SK-N-SH treated with all-trans-retinoic acid at 6 μM for 48 hours (cell line): ENCODE results near the gene PSORS1C1.
"Not testable (repeated sequence)": the region's sequence is repeated elsewhere in the genome, so short reads cannot be mapped to it uniquely, and the experiment has no call there.

Experiments used
- ATAC-seq: fragments of 200-7000 bp; cut with Tn5 transposase; 3 replicates; pipeline ENCODE4 v1.9.1; 2020; ENCODE audit warnings: mild to moderate bottlenecking, moderate library complexity
- ARNTL ChIP-seq: fragments of 450-650 bp; formaldehyde crosslinking; IDR thresholded peaks from 2 replicates; pipeline ENCODE4 v1.5.0; 2020; ENCODE audit warnings: low read depth, mild to moderate bottlenecking, moderate library complexity, borderline replicate concordance
- BACH2 ChIP-seq: fragments of 250-450 bp; sonication (Bioruptor Pico); IDR thresholded peaks from 2 replicates; pipeline ENCODE4 v1.9.0; 2021; ENCODE audit warnings: mild to moderate bottlenecking, borderline replicate concordance
- CREB5 ChIP-seq: fragments of 250-450 bp; sonication (Bioruptor Pico); IDR thresholded peaks from 2 replicates; pipeline ENCODE4 v1.5.1; 2020; ENCODE audit warnings: low read depth, mild to moderate bottlenecking, moderate library complexity
- CSDC2 ChIP-seq: fragments of 250-450 bp; sonication (Bioruptor Pico); IDR thresholded peaks from 2 replicates; pipeline ENCODE4 v1.5.0; 2020; ENCODE audit warnings: mild to moderate bottlenecking, moderate library complexity
- CSRNP3 ChIP-seq: fragments of 250-450 bp; sonication (Bioruptor Pico); IDR thresholded peaks from 2 replicates; pipeline ENCODE4 v1.5.1; 2021; ENCODE audit warnings: mild to moderate bottlenecking, moderate library complexity
- ESRRG ChIP-seq: fragments of 250-450 bp; sonication (Bioruptor Pico); IDR thresholded peaks from 2 replicates; pipeline ENCODE4 v1.6.1; 2021; ENCODE audit warnings: mild to moderate bottlenecking
- GLIS3 ChIP-seq: fragments of 250-450 bp; sonication (Bioruptor Pico); IDR thresholded peaks from 2 replicates; pipeline ENCODE4 v1.5.0; 2020; ENCODE audit warnings: mild to moderate bottlenecking, moderate library complexity
- ISL1 ChIP-seq: fragments of 250-450 bp; sonication (Bioruptor Pico); IDR thresholded peaks from 2 replicates; pipeline ENCODE4 v2.1.2; 2022; ENCODE audit warnings: mild to moderate bottlenecking, moderate library complexity
- OSR1 ChIP-seq: fragments of 250-450 bp; sonication (Bioruptor Pico); IDR thresholded peaks from 2 replicates; pipeline ENCODE4 v1.8.0; 2022; ENCODE audit warnings: moderate library complexity, mild to moderate bottlenecking, inconsistent platforms
- PATZ1 ChIP-seq: fragments of 250-450 bp; sonication (Bioruptor Pico); IDR thresholded peaks from 2 replicates; pipeline ENCODE4 v1.8.0; 2020; ENCODE audit warnings: mild to moderate bottlenecking, moderate library complexity, borderline replicate concordance
- POU6F1 ChIP-seq: fragments of 250-450 bp; sonication (Bioruptor Pico); IDR thresholded peaks from 2 replicates; pipeline ENCODE4 v1.8.0; 2021; ENCODE audit warnings: low read depth, mild to moderate bottlenecking, moderate library complexity, borderline replicate concordance
- PPARA ChIP-seq: fragments of 250-450 bp; sonication (Bioruptor Pico); IDR thresholded peaks from 2 replicates; pipeline ENCODE4 v1.5.0; 2020; ENCODE audit warnings: mild to moderate bottlenecking, borderline replicate concordance
- SNAI2 ChIP-seq: fragments of 250-450 bp; sonication (Bioruptor Pico); IDR thresholded peaks from 2 replicates; pipeline ENCODE4 v1.5.0; 2020; ENCODE audit warnings: mild to moderate bottlenecking, moderate library complexity
- TCF4 ChIP-seq: fragments of 250-450 bp; sonication (Bioruptor Pico); IDR thresholded peaks from 2 replicates; pipeline ENCODE4 v1.8.0; 2021; ENCODE audit warnings: mild to moderate bottlenecking, moderate library complexity, borderline replicate concordance
- TSHZ2 ChIP-seq: fragments of 250-450 bp; sonication (Bioruptor Pico); IDR thresholded peaks from 2 replicates; pipeline ENCODE4 v1.5.0; 2020; ENCODE audit warnings: mild to moderate bottlenecking, moderate library complexity
- ZC3H10 ChIP-seq: fragments of 250-450 bp; sonication (Bioruptor Pico); IDR thresholded peaks from 2 replicates; pipeline ENCODE4 v1.5.1; 2021; ENCODE audit warnings: mild to moderate bottlenecking, moderate library complexity
- ZFP3 ChIP-seq: fragments of 250-450 bp; sonication (Bioruptor Pico); IDR thresholded peaks from 2 replicates; pipeline ENCODE4 v1.5.0; 2020; ENCODE audit warnings: mild to moderate bottlenecking, moderate library complexity
- ZFP30 ChIP-seq: fragments of 450-650 bp; formaldehyde crosslinking; IDR thresholded peaks from 2 replicates; pipeline ENCODE4 v1.5.0; 2022; ENCODE audit warnings: mild to moderate bottlenecking, moderate library complexity
- ZNF565 ChIP-seq: fragments of 450-650 bp; formaldehyde crosslinking; conservative IDR thresholded peaks from 2 replicates; pipeline ENCODE4 v1.5.0; 2020; ENCODE audit warnings: low read depth, mild to moderate bottlenecking, moderate library complexity
- ZNF70 ChIP-seq: fragments of 450-650 bp; formaldehyde crosslinking; IDR thresholded peaks from 2 replicates; pipeline ENCODE4 v1.5.0; 2020; ENCODE audit warnings: mild to moderate bottlenecking, moderate library complexity

Gene PSORS1C1

GRCh38 chr6:31180500-31180899 is 65.9 kb downstream of the PSORS1C1 start (continued):
- TF ChIP-seq GLIS3 (no peak), CSDC2 (no peak), OSR1 (CRISPR knock-in tag) (no peak), CREB5 (CRISPR knock-in tag) (no peak)
- TF ChIP-seq, all 23 proteins: peak for 0

- not testable (repeated sequence) for ATAC-seq
These were observed 68.7 kb downstream of the PSORS1C1 start for GRCh38 chr6:31183287-31183686.

GRCh38 chr6:31183859-31184258 is 69.3 kb downstream of the PSORS1C1 start:
- not testable (repeated sequence) for ATAC-seq

- not testable (repeated sequence) for ATAC-seq
These were observed 71.1 kb downstream of the PSORS1C1 start for GRCh38 chr6:31185695-31186051.

GRCh38 chr6:31186052-31186734 is 71.6 kb downstream of the PSORS1C1 start:
- TF ChIP-seq OSR1 (CRISPR knock-in tag) (no peak), TSHZ2 (CRISPR knock-in tag) (no peak), ZFP30 (no peak), BACH2 (no peak), PPARA (CRISPR knock-in tag) (no peak), ZC3H10 (CRISPR knock-in tag) (no peak), CSRNP3 (CRISPR knock-in tag) (no peak), ZNF70 (CRISPR knock-in tag) (no peak), ESRRG (CRISPR knock-in tag) (no peak), CREB5 (CRISPR knock-in tag) (no peak), ISL1 (CRISPR knock-in tag) (no peak), SNAI2 (CRISPR knock-in tag) (no peak), ZNF565 (CRISPR knock-in tag) (no peak), ARNTL (no peak), POU6F1 (CRISPR knock-in tag) (no peak)
- TF ChIP-seq, all 23 proteins: peak for 0
- ATAC-seq, result no peak

- ATAC-seq, result no peak
- TF ChIP-seq ZNF565 (CRISPR knock-in tag) (no peak), ZFP3 (CRISPR knock-in tag) (no peak), ESRRG (CRISPR knock-in tag) (no peak), CREB5 (CRISPR knock-in tag) (no peak), ISL1 (CRISPR knock-in tag) (no peak), GLIS3 (no peak), TCF4 (CRISPR knock-in tag) (no peak), PATZ1 (CRISPR knock-in tag) (no peak)
These were observed 73.2 kb downstream of the PSORS1C1 start for GRCh38 chr6:31187780-31188194.

GRCh38 chr6:31189223-31189622 is 74.6 kb downstream of the PSORS1C1 start:
- not testable (repeated sequence) for ATAC-seq
